Measurements from ENCODE around the gene MT1G. TPM values are rescaled to one million over a fixed set of nuclear protein-coding genes. Genes with fewer than 3 reads are reported as not detected.

MT1G gene
- total RNA-seq: not detected in 2 replicates

DNA sequence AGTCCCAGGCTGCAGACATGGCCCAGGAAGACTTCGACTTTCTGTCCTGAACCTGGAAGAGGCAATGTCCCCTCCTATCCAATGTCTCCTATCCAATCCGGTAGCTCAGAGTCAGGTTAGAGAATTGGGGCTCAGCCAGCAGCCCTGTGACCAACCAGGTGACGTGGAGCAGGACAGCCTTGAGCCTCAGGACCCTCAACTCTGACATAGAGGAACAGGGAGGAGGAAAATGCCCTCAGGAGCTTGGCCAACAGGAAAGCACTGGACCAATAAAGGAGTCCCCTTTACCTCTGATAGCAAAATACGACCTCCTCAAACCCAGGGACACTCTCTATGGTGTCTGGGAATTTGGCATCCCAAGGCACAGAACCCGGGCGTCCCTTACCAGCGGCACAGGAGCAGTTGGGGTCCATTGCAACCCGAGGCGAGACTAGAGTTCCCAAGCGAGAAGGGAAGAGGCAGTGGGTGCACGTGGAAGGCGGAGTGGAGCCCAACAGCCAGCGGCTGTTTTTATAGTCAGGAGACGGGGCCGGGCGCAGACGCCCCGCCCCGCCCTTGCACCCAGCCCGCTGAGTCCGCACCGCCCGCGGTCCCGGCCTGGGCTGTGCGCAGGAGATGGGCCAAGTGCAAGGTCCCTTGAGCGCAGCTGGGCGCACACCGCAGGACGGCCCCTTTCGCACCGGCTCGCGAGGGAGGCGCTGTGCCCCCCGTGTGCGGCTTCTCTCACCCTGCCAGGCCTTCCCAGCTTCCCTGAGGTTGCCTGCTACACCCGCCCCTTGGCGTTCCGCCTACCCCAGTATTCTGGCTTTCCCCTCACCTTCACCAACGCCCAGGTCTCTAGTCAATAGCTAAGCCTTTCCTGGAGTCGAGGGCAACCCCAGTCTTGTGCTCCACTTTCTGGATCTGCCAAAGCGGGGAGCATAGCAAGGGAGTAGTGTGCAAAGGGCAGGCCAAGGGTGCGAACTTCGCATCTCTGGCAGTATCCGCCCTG lies at the start of gene MT1G:
MT1G (minus strand) TSS at position 485 of the 991 bp plus-strand sequence; CDS start at position 413, 72 bp downstream.

DNA sequence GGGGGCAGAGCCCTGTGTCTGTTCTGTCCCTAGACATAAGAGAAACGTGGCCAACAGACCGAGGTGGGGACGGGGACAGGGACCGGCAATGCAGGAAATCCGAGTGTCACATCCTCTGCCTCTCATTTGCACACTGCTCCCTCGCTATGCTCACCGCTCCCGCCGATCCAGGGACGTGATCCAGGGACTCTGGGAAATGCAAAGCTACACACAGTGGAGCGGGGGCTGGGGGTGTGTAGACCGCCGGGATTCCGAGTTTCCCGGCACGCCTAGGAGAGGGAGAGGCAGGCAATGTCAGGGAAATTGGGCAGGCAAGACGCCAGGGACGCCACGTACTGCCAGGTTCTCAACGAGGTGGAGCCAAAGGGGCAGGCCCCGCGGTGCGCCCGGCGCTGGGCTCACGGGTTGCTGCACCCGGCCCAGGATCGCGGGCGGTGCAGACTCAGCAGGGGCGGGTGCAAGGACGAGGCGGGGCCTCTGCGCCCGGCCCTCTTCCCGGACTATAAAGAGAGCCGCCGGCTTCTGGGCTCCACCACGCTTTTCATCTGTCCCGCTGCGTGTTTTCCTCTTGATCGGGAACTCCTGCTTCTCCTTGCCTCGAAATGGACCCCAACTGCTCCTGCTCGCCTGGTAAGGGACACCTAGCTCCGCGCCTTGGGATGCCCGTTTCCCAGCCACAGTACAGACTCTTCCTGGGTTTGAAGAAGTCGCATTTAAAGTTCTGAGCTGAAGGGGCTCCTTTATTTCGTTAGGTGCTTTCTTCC lies 14.3 kb upstream of the MT1G start, which contains the start of gene MT1X:
MT1X (plus strand) TSS at position 532 of the 764 bp plus-strand sequence; CDS start at position 603, 71 bp downstream.

DNA sequence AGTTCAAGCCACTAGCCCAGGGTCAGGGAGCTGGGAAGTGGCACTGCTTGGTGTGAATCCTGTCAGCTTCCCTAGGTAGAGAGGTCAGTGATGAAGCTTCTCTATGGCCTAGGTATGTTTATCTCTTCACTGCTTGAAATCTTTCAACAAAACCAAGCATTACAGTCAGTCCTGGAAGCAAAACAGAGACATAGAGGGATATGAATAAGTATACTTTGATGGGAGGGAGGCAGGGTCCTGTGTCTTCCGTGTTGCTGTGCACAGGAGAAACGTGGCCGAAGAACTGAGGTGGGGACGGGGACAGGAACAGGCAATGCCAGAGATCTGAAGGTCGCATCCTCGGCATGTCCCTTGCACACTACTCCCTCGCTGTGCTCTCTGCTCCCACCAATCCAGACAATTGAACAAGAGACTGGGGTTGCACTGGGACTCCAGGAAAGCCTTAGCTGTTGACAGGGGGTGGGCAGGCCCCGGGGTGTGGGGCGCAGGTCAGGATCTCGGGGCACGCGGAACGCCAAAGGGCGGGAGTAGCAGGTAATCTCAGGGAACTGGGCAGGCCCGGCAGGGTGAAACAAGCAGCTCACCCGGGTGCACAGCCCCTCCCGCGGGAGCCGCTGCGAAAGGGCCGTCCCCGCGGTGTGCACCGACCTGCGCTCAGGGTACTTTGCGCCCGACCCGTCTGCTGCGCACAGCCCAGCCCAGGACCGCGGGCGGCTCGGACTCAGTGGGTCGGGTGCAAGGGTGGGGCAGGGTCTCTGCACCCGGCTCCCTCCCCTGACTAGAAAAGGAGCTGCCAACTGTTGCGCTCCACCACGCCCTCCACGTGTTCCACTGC lies 1.4 kb upstream of the MT1G start, which contains the start of gene MT1H:
MT1H (plus strand) TSS at position 810 of the 835 bp plus-strand sequence. CDS start 71 bp downstream, outside the sequence.

DNA sequence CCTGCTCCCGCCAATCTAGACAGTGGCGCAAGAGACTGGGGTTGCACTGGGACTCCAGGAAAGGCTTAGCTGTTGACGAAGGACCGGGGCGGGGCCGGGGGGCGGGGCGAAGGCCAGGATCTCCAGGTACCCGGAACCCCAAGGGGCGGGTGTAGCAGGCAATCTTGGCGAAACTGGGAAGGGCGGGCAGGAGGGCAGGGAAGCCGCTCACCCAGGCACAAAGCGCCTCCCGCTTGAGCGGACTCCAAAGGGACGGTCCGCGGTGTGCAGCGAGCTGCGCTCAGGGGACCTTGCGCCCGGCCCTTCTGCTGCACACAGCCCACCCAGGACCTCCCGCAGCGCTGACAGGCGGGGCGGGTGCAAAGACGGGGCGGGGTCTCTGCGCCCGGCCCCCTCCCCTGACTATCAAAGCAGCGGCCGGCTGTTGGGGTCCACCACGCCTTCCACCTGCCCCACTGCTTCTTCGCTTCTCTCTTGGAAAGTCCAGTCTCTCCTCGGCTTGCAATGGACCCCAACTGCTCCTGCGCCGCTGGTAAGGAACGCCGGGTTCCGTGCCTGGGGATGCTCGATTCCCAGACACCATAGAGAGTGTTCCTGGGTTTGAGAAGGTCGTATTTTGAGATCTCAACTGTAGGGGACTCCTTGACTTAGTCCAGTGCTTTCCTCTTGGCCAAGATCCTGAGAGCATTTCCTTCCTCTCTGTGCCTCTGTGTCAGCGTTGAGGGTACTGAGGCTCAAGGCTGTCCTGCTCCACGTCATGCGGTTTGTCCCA lies 10.1 kb downstream of the MT1G start, which contains the start of gene MT1F:
MT1F (plus strand) TSS at position 405 of the 772 bp plus-strand sequence; CDS start at position 505, 100 bp downstream.

DNA sequence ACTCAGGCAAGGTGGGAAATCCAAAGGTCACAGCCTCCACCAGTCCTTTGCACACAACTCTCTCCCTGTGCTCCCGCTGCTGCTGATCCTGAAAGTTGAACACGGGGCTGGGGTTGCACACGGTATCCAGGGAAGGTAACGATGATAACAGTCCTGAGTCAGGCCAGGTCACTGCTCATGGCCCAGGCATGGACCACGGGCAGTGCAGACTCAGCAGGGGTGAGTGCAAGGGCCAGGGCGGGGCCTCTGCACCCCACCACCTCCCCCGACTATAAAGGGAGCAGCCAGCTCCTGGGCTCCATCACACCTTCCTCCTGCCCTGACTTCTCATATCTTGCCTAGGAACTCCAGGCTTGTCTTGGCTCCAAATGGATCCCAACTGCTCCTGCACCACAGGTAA lies 16.3 kb downstream of the MT1G start, which contains the start of gene MT1B:
MT1B (plus strand) TSS at position 301 of the 400 bp plus-strand sequence; CDS start at position 369, 68 bp downstream.

DNA sequence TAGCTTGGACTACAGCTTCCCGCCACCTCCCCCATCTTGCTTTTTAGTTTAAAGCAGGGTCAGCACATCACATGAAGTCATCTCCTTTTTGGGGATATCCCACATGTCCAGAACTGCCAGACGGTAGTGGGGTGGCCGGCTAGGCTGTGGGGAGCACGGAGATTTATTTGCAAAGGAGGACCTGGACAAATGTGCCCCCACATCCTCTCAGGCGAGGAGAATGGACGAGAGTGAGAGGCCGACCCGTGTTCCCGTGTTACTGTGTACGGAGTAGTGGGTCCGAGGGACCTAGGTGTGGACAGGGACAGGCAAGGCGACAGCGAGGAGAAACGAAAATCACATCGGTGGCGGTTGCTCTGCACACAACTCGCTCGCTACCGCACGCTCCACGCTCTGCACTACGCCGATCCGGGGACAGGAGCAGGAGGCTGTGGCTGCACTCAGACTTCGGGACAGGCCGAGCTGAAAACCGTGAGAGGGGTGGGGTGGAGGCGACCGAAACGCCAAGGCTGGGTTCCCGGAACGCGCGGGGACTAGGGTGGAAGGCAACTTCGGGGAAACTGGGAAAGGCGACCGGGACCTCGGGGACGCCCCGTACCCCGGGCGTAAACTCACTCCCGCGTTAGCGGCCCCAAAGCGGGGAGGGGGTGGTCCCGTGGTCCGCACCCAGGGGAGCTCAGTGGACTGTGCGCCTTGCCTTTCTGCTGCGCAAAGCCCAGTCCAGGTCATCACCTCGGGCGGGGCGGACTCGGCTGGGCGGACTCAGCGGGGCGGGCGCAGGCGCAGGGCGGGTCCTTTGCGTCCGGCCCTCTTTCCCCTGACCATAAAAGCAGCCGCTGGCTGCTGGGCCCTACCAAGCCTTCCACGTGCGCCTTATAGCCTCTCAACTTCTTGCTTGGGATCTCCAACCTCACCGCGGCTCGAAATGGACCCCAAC lies 29.8 kb downstream of the MT1G start, which contains the start of gene MT1A:
MT1A (plus strand) TSS at position 853 of the 937 bp plus-strand sequence; CDS start at position 926, 73 bp downstream.

DNA sequence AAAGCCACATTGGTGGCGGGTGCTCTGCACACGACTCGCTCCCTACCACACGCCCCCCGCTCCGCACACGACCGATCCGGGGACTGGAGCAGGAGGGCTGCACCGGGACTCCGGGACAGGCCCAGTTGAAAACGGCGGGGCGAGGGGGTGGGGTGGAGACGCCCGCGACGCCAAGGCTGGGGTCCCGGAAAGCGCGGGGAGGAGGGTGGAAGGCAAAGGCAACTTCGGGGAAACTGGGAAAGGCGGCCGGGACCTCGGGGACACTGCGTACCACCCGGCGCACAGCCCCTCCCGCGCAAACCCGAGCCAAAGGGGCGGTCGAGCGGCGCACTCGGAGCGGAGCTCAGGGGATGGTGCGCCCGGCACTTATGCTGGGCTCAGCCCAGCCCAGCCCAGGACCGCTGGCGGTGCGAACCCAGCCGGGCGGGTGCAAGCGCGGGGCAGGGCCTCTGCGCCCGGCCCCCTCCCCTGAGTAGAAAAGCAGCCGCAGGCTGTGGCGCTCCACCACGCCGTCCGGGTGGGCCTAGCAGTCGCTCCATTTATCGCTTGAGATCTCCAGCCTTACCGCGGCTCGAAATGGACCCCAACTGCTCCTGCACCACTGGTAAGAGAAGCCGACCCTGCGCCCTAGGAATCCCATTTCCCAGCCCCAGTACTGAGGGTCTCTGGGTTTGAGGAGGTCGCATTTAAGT lies 35.6 kb downstream of the MT1G start, which contains the start of gene MT1M:
MT1M (plus strand) TSS at position 504 of the 692 bp plus-strand sequence; CDS start at position 577, 73 bp downstream.

DNA sequence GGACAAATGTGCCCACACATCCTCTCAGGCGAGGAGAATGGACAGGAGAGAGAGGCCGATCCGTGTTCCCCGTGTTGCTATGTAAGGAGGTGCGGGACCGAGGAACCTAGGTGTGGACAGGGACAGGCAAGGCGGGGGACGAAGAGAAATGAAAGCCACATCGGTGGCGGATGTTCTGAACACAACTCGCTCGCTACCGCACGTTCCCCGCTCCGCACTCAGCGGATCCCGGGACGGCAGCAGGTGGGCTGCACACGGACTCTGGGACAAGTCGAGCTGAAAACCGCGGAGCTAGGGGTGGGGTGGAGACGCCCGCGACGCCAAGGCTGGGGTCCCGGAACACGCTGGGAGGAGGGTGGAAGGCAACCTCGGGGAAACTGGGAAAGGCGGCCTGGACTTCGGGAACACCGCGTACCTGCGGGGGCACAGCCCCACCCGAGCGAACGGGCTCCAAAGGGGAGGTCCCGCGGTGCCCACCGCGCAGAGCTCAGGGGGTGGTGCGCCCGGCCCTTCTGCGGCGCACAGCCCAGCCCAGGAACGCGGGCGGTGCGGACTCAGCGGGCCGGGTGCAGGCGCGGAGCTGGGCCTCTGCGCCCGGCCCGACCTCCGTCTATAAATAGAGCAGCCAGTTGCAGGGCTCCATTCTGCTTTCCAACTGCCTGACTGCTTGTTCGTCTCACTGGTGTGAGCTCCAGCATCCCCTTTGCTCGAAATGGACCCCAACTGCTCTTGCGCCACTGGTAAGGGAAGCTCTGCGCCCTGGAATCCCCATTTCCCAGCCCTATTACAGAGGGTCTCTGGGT lies 42.5 kb downstream of the MT1G start, which contains the start of gene MT1E:
MT1E (plus strand) TSS at position 642 of the 803 bp plus-strand sequence; CDS start at position 713, 71 bp downstream.

Other genes with a start within 250 kb of the MT1G start
- 210 and 356 TPM in 2 replicates for gene AMFR, start 242.5 kb downstream of the MT1G start, total RNA-seq
- gene NUDT21, start 216.7 kb downstream of the MT1G start, total RNA-seq: 53.3 and 73.9 TPM in 2 replicates
- gene OGFOD1, start 216.5 kb downstream of the MT1G start, total RNA-seq: 62.7 and 120 TPM in 2 replicates
- gene BBS2, start 148.0 kb downstream of the MT1G start, total RNA-seq: 26.4 and 34.7 TPM in 2 replicates
- gene MT4, start 103.0 kb downstream of the MT1G start, total RNA-seq: not detected in 2 replicates
- not detected in 2 replicates for gene MT3, start 78.5 kb downstream of the MT1G start, total RNA-seq
- 41.6 and 86.4 TPM in 2 replicates for gene MT2A, start 59.5 kb downstream of the MT1G start, total RNA-seq
- gene MT1E, start 42.3 kb downstream of the MT1G start, total RNA-seq: 64.6 and 115 TPM in 2 replicates
- gene MT1M, start 35.4 kb downstream of the MT1G start, total RNA-seq: 2.5 and 4.2 TPM in 2 replicates
- gene MT1A, start 29.4 kb downstream of the MT1G start, total RNA-seq: 0.65 and 0.69 TPM in 2 replicates
- gene MT1B, start 16.2 kb downstream of the MT1G start, total RNA-seq: not detected in 2 replicates
- 0.69 and 1.5 TPM in 2 replicates for gene MT1F, start 10.1 kb downstream of the MT1G start, total RNA-seq
- not detected in 2 replicates for gene MT1H, start 1.7 kb upstream of the MT1G start, total RNA-seq
- 7.9 and 13.8 TPM in 2 replicates for gene MT1X, start 14.4 kb upstream of the MT1G start, total RNA-seq
- 67.8 and 83.1 TPM in 2 replicates for gene NUP93, start 62.1 kb upstream of the MT1G start, total RNA-seq
- not detected in 2 replicates for gene SLC12A3, start 197.1 kb upstream of the MT1G start, total RNA-seq